GM18505 (cell line): ENCODE results near the gene SMPX.

Experiments used
- ATAC-seq: cut with Tn5 transposase; IDR thresholded peaks from one replicate; pipeline ENCODE4 v1.9.1; 2021; ENCODE audit not compliant: unreplicated experiment
- POLR2A ChIP-seq: IDR thresholded peaks from 4 replicates; pipeline ENCODE4 v1.6.1; 2011; ENCODE audit warnings: borderline replicate concordance; ENCODE audit not compliant: insufficient read depth, insufficient read length; ENCODE audit errors: extremely low read depth

SMPX gene

DNA sequence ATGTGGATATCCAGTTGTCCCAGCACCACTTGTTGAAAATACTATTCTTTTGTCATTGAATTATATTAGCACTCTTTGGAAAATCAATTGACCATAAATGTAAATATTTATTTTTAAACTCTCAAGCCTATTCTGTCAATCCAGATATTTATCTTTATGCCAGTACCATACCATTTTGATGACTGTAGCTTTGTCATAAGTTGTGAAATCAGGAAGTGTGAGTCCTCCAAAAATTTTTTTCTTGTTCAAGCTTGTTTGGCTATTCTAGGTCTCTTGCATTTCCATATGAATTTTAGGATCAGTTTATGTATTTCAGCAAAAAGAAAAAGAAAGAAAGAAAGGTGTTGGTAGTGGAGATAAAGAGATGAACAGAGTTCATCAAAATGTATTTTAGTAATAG, 8.2 kb upstream of the SMPX start:
- no peak for TF ChIP-seq POLR2A
- no peak for ATAC-seq

DNA sequence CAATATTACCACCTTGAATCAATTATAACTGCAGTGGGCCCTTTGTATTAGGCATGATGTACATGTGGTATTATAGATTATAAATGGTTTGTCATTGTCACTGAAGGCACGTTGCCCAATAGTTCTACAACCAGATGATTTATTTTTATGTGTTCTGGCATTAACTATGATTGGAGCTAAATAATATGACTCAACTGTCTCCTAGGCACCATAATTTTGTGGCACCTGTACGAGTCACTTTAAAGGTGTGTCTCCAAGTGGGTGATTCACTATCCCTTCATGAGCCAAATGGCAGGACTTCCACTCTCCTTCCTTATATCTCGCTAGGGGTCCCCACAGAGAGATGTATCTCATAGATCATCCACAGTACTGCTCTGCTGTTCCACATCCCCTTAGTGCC, 6.1 kb upstream of the SMPX start:
- no peak for TF ChIP-seq POLR2A
- ATAC-seq: no peak

DNA sequence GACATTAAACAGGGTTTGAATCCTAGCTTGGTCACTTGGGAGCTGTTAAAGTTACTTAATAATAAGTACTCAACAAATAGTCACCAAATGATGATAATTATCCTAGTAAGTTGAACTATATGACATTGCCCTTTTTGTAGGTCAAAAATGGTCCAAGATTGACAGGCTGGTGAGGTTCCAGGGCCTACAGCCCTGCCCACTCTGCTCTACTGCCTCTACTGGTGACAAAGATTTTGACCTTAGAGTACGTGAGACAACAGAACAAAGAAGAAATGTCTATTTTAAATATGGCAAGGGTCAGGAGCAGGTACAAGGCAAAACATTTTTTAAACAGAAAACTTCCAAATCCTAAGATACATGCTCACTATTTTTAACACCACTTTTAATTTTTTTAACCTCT, 572 bp upstream of the SMPX start:
- TF ChIP-seq POLR2A: no peak
- no peak for ATAC-seq

DNA sequence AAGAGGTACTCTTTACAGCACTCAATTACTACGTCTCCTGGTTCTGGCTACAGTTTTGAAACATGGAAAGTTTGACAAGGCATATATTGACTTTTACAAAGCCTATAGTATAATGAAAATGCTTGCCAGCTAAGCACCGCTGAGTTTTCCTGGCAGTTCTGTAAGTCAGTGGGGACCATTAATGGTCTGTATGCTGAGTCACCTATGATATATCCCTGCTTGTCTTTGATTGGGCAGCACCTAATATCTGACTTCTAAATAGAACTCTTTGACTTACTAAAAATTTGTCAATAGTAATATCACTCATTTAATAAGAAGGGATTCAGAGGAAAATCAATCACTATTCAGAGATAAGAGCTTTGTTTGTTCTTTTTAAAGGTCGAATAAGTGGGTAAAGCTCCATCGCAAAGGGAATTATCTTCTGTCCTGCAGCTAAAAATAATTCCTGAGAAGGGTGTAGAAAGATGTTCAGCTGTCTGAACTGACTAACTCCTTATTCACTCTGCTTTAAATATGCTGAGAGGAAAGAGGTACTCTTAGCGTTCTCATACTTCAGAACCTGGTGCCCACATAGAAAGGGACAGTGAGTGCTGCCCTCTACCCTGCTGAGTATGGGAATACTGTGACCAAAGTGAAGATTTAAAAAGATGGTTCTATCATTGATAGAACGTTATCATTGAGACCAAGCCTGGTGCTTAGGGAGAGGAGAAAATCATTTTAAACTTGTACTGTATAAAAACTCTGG, 959 bp downstream of the SMPX start:
- no peak for ATAC-seq
- TF ChIP-seq POLR2A: no peak

DNA sequence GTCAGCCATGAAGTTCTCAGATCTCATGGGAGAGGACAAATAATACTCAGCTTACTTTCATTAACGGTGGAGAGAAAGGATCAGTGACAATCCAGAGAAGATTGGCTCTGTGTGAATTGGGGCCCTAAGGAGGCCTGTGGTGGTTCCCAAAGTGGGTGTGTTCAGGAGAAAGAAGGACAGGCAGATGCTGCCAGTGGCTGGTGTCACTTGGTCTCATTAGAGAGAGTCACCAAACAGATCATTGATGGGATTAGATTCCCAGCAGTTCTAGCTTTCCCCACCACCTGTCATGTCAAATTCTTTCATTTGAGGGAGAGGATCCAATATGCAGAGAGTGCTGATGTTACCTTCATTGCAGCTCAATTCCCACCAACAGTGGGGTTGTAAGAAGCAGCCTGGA, 8.0 kb downstream of the SMPX start:
- no peak for ATAC-seq
- TF ChIP-seq POLR2A: no peak

DNA sequence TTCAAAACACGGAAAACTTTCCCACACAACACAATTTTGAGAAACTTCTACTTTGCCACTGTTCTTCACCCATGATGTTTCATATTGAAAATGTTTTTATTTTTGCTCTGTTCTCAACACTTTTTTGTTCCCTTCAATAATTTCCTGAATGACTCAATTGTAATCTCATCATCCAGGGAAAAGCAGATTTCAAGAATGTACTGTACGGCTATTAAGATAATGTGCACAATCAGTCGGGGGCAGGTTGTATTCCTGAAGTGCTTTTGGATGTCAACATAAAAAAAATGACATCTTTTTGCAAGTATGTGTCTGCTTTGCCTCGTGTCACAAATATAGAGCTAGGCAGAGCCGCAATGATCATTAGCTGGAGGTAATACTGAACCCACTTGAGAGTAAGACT, 9.7 kb downstream of the SMPX start:
- TF ChIP-seq POLR2A: no peak

DNA sequence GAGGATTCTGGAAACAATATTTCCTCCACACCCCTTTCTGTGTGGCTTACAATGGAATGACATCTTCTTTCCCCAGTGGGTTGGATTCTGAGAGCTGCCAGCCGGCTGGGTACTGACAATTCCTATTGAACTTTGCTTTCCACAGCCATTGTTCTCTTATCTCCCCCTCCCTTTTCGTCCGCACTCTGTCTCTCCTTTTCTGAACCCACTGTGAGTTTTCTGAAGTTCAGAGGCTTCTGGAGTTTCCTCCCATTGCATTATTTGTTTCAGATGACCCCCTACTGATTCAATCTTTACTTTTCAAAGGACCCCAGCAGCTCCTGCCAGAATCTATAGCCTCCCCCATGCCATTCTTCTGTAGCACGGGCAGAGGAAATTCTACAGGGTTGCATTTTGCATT, 10.4 kb downstream of the SMPX start:
- TF ChIP-seq POLR2A: no peak
- no peak for ATAC-seq

More for the DNA sequence above, 9.7 kb downstream of the SMPX start:
- no peak for ATAC-seq

DNA sequence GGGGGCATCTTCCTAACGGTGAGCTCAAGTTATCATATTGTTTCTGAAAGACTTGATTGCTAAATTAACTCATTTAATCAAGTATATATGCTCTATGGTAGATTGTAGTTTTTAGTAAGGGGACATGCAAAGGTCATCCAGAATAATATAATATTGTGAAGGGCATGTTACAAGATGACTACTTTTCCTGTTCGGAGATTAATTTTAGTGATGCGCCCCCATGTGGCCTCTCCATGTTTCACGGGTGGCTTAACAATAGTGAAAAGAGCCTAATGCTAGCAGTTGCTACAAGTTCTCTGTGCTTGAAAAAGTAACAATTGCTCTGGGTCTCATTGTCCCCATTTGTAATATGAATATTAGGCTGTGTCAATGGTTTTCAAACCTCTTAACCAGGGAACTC, 12.2 kb downstream of the SMPX start:
- no peak for TF ChIP-seq POLR2A
- ATAC-seq: no peak

DNA sequence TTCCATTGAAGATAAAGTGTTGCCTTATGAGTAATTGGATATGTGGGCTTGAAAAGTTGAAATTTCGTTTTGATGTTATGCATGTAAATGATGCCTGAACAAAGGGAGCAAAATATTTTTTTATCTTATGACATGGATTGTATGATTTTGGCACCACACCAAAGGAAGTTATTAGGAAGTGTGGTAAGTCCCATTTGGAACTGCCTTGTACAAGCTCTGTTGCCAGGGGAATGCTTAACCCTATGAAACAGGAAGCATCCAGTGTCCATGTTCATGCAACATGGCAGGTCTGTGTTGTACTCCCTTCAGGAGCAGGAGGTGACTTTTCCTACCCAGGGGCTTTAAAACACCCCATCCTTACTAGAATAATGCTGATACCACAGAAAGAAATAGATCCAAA, 13.2 kb downstream of the SMPX start:
- no peak for ATAC-seq
- TF ChIP-seq POLR2A: no peak

DNA sequence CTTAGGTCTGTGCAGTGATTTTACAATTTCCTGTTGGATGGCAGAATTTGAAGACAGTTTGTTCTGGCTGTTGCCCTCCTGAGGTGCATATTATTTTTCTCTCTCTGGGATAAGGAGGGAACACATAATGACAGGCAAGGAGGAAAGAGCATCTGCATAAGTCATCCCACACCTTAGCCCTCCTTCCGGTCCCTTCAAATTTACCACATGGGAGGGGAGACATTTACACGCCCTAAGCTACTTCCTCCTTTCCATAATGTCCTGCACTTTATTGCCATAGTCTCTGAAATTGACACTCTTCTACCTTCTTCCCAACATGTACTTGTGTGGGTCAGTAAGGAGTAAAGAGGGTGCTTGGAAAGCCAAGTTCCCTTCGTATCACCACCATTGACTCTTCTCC, 13.9 kb downstream of the SMPX start:
- no peak for ATAC-seq
- no peak for TF ChIP-seq POLR2A

DNA sequence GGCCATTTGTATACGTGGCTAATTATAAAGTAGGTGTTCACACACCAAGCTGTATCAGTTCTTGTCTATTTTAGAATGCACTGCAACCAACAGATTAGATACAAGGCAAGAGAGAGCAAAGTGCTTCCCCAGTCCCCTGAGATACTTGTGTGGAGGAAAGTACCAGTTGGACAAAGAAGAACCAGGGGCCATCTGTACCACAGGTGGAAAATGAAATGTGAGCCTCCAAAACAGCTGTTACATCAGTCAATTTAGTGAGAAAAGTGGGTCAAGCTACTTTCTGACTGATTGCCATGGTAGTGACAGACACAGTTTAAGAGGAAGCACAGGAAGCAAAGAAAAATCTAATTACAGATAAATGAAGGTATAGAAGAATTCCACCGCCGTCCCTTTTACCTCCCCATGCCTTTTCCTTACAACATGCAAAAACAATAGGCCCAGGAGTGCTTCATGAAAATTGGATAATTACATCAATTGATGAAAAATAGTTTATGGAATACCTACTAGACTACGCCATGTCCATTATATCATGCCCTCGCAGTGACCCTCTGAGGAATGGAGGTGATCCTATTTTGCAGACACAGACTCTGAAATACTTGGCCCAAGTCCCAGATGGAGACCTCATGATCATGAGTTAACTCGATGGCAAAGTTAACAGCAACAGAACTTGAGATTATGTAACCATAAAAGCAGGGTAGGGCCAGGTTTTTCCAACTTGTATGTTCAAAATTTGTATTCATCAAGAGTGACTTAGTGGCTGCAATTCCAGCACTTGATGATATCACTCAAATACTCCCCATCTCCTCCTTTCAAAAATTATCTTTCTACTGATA, 15.8 kb downstream of the SMPX start:
- no peak for TF ChIP-seq POLR2A

DNA sequence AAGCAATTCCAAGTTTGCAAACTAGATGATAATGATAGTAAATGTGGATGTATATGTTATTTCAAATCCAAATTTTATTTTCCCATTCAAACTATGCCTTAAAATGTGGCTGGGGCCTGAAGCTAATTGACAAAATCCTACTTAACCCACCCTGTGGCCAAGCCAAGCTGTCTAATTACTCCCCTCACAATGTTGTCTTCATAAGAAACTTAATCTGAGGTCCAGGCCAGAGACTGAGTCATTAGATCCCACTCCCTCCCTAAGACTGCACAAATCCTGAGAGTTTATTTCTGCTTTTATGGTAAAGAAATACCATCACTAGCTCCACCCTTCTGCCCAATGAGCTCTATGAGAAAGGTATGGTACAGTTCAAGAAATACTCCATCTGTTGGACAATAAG, 16.6 kb downstream of the SMPX start:
- no peak for ATAC-seq
- TF ChIP-seq POLR2A: no peak

More for the DNA sequence above, 15.8 kb downstream of the SMPX start:
- ATAC-seq: no peak

DNA sequence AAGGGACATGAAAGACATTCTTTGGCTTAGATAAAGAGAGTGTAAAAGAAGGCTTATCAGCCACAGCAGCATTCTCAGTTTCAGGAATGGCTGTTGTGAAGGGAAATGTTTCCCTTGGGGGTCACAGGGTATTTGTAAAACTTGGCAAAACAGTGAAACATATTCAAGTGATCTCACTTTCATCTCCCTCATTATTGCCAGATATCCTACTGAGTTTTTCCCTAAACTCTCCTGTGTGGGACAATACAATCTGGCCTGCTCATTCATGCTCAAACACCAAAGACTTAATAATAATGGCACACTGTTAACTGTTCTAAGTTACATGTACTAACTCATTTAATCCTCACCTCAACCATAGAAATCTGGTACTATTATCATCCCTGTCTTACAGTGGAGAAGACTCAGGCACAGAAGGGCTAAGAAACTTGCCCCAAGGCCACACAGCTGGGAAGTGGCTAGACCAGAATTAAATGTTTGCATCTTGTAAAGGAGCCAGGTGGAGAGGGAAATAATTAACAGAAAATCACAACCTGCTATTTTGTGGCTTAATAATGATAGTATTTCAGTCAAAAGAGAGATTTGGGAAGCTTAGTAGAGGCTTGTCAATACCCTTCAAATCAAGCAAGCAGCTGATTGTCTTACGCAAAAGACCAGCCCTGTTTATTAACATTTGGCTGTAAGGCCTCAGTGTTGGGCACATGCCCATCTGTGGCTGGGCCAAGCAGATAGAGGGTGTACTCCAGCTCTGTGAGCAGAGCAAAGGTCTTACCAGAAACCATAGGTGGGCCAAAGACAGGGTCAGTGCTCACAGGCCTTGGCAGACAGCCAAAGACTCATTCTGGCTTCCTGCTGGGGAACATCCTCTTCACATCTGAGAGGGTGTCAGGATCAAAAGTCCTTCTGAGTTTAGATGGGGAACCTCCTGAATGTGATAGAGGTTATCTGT, 17.3 kb downstream of the SMPX start:
- TF ChIP-seq POLR2A: no peak
- ATAC-seq: no peak
